ENCODE results near the gene GSN.

DNA sequence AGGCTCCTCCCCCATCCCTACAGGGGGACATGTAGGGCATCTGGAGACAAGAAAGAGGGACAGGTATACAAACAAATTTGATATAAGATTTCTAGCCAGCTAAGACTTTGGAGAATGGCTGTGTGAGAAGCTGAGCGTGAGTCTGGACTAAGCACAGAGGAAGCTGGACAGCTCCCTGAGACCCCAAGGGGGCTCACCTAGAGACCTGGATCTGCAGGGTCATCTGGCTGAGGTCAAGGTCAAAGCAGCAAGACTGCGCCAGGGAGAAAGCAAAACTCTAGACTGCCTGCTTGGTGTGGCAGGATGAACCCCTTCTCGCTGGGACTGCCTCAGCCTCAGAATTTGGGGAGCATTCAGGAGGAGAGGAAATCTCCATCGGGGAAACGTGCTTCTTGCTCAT, 8.0 kb upstream of the GSN start:
- no peak for TF ChIP-seq EZH2 (IDR thresholded peaks at IDR 0.05; ENCODE audit: low read depth, low read length, severe bottlenecking)
- no peak for TF ChIP-seq POLR2A (IDR thresholded peaks at IDR 0.05; ENCODE audit: control extremely low read depth in 1 of 2, low read depth in 2 of 2, low read length in 2 of 2)
- no peak for TF ChIP-seq SP1 (IDR thresholded peaks at IDR 0.05; ENCODE audit: low read depth, low read length)
- no peak for TF ChIP-seq CTCF (IDR thresholded peaks at IDR 0.05; ENCODE audit: control extremely low read depth in 1 of 3, insufficient read depth in 1 of 3, low read depth in 1 of 3, low read length in 3 of 3)
- no peak for TF ChIP-seq YY1 (IDR thresholded peaks at IDR 0.05; ENCODE audit: low read depth, low read length)
- TF ChIP-seq RBBP5 (IDR thresholded peaks at IDR 0.05; ENCODE audit: borderline replicate concordance, low read depth, low read length) = no peak
- no peak for TF ChIP-seq POLR2AphosphoS5 (IDR thresholded peaks at IDR 0.05; ENCODE audit: low read depth, low read length)
- TF ChIP-seq HDAC2 (IDR thresholded peaks at IDR 0.05; ENCODE audit: borderline replicate concordance in 1 of 2, low read depth in 2 of 2, low read length in 2 of 2) = no peak

All from H1 (cell line).